ENCODE results near the gene FBXO31. TPM values are rescaled to one million over a fixed set of nuclear protein-coding genes. Genes with fewer than 3 reads are reported as not detected.
A peak's percentile ranks its signal among the peaks of the same experiment; 100 is the strongest.

Gene FBXO31
- total and polyA plus RNA-seq, 9 of the 15 experiments (the other 6 are each of a cell fraction or from before 2014, with no cell fraction given) = 0.18 to 33.3 (median 10.9) TPM

DNA sequence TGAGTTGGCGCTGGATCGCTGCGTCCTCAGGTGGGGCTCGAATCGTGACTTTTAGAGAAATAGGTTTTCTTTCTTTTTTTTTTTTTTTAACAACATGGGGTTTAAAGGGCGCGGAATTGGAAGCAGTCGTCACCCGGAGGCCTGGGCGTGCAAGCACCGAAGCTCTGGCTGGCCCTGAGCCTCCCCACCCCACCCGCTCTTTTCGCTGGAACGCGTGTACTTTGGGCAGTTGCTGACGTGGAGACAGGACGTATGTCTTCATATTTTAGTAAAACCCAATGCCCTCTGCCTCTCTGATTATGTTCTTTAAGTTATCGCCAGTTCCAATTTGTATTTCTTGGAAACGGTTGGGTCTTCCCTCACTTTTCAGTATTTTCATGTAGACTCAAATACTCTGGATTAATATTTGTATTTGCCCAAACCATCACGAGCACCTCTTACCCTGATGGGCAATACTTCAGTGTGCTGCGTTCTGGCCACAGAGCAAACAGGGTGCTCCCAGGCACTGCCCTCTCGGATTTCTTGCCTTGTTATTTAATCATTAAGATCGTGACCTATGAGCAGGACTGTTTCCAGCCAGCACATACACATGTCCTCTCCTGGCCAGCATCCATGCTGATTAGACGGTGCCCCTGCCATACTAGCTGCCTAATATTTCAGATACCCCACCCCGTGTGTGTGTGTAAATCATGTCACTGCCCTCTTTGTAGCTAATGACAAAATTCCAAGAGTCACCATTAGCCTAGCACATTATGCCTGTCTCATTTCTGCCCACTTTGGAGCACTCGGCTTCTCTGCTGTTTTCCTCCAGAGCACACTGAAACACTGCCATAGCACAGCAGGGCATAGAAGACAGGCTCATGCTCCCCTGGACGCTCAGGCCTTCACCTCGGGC, 65.6 kb downstream of the FBXO31 start (continued):
- TF ChIP-seq, protein P1, sequence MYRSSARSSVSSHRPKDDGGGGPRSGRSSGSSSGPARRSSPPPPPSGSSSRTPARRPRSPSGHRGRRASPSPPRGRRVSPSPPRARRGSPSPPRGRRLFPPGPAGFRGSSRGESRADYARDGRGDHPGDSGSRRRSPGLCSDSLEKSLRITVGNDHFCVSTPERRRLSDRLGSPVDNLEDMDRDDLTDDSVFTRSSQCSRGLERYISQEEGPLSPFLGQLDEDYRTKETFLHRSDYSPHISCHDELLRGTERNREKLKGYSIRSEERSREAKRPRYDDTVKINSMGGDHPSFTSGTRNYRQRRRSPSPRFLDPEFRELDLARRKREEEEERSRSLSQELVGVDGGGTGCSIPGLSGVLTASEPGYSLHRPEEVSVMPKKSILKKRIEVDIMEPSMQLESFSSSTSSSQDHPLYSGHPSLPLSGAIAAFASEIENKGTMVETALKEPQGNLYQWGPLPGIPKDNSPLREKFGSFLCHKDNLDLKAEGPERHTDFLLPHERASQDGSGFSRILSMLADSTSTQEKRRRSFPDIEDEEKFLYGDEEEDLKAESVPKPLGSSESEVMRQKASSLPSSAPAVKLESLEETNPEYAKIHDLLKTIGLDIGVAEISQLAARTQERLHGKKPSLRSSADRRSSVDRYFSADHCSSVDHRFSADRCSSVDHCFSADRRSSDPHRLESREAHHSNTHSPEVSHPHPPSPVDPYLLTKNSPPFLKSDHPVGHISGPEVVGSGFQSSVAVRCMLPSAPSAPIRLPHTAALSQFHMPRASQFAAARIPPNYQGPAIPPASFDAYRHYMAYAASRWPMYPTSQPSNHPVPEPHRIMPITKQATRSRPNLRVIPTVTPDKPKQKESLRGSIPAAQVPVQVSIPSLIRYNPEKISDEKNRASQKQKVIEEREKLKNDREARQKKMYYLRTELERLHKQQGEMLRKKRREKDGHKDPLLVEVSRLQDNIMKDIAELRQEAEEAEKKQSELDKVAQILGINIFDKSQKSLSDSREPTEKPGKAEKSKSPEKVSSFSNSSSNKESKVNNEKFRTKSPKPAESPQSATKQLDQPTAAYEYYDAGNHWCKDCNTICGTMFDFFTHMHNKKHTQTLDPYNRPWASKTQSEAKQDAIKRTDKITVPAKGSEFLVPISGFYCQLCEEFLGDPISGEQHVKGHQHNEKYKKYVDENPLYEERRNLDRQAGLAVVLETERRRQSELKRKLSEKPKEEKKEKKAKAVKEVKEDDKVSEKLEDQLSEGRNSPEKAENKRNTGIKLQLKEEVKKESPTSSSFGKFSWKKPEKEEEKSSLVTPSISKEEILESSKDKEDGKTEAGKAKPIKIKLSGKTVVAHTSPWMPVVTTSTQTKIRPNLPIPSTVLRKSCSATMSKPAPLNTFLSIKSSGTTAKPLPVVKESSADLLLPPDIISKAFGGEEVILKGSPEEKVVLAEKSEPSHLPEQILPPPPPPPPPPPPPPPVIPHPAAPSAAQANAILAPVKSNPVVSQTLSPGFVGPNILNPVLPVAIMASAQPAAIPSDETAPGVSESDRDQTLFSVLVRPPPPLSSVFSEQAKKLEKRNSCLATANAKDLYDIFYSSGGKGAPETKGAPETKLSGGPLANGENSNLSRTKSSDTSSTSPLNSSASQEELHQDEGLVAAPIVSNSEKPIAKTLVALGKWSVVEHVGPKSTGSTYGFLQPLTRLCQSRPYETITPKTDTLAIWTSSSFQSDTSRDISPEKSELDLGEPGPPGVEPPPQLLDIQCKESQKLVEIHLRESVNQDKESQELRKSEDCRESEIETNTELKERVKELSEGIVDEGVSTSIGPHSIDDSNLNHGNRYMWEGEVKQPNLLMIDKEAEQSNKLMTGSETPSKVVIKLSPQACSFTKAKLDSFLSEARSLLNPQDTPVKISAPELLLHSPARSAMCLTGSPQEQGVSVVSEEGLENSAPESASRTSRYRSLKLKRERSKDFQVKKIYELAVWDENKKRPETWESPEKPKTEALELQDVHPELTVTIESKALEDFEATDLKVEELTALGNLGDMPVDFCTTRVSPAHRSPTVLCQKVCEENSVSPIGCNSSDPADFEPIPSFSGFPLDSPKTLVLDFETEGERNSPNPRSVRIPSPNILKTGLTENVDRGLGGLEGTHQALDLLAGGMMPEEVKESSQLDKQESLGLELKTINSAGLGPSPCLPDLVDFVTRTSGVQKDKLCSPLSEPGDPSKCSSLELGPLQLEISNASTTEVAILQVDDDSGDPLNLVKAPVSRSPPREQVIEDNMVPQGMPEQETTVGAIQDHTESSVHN (IDR thresholded peaks at IDR 0.05; ENCODE audit: borderline replicate concordance in 1 of 2, low read depth in 1 of 2) = 0 out of 4 replicates have a peak, but pooled peaks of 1 of the 2 experiments have one; percentile 21
- TF ChIP-seq NFE2L1 (tag; IDR thresholded peaks at IDR 0.05; ENCODE audit: borderline replicate concordance, low read depth) (no peak), ZNF134 (CRISPR knock-in tag; conservative IDR thresholded peaks at IDR 0.05) (no peak; the same call in 1 of the 2 replicates), COPS2 (conservative IDR thresholded peaks at IDR 0.05) (no peak), RCOR1 (IDR thresholded peaks at IDR 0.05; ENCODE audit: borderline replicate concordance in 1 of 2, low read depth in 2 of 2, low read length in 2 of 2) (no peak), NEUROD1 (IDR thresholded peaks at IDR 0.05; ENCODE audit: borderline replicate concordance, low read depth, low read length, partially characterized antibody) (peak; percentile 2), HNRNPK (IDR thresholded peaks at IDR 0.05; ENCODE audit: low read depth, low read length, poor library complexity, severe bottlenecking) (no peak)
- TF ChIP-seq, protein P2, sequence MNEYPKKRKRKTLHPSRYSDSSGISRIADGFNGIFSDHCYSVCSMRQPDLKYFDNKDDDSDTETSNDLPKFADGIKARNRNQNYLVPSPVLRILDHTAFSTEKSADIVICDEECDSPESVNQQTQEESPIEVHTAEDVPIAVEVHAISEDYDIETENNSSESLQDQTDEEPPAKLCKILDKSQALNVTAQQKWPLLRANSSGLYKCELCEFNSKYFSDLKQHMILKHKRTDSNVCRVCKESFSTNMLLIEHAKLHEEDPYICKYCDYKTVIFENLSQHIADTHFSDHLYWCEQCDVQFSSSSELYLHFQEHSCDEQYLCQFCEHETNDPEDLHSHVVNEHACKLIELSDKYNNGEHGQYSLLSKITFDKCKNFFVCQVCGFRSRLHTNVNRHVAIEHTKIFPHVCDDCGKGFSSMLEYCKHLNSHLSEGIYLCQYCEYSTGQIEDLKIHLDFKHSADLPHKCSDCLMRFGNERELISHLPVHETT (CRISPR knock-in tag; conservative IDR thresholded peaks at IDR 0.05 in 1 of 2, IDR thresholded peaks at IDR 0.05 in 1 of 2) = 0 out of 4 replicates have a peak, but pooled peaks of 1 of the 2 experiments have one; percentile 19
- TF ChIP-seq, protein P3, sequence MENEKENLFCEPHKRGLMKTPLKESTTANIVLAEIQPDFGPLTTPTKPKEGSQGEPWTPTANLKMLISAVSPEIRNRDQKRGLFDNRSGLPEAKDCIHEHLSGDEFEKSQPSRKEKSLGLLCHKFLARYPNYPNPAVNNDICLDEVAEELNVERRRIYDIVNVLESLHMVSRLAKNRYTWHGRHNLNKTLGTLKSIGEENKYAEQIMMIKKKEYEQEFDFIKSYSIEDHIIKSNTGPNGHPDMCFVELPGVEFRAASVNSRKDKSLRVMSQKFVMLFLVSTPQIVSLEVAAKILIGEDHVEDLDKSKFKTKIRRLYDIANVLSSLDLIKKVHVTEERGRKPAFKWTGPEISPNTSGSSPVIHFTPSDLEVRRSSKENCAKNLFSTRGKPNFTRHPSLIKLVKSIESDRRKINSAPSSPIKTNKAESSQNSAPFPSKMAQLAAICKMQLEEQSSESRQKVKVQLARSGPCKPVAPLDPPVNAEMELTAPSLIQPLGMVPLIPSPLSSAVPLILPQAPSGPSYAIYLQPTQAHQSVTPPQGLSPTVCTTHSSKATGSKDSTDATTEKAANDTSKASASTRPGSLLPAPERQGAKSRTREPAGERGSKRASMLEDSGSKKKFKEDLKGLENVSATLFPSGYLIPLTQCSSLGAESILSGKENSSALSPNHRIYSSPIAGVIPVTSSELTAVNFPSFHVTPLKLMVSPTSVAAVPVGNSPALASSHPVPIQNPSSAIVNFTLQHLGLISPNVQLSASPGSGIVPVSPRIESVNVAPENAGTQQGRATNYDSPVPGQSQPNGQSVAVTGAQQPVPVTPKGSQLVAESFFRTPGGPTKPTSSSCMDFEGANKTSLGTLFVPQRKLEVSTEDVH (IDR thresholded peaks at IDR 0.05; ENCODE audit: low read depth, partially characterized antibody) = peak; percentile 3

Measured in K562 (cell line).